Astrocyte of the spinal cord (primary cell): ENCODE results near the gene SYNGR3.

Experiments used
- DNase-seq: peaks from one replicate; pipeline ENCODE4 v3.0.0; 2011; ENCODE audit warnings: low read depth, low spot score
- H3K4me3 ChIP-seq: 2 replicates; pipeline ENCODE4 v1.5.1; 2011; ENCODE audit warnings: low read depth, mild to moderate bottlenecking, low read length, moderate library complexity
- in situ Hi-C: cut with HindIII; loops from 2 replicates; pipeline ENCODE4 v1.10.0; 2017; ENCODE audit warnings: low sequenced_read_pairs
- TF ChIP-seq, protein P1 (sequence below): IDR thresholded peaks from 2 replicates; pipeline ENCODE4 v1.5.1; 2012; ENCODE audit warnings: low read depth, mild to moderate bottlenecking, low read length, inconsistent platforms

Gene SYNGR3

DNA sequence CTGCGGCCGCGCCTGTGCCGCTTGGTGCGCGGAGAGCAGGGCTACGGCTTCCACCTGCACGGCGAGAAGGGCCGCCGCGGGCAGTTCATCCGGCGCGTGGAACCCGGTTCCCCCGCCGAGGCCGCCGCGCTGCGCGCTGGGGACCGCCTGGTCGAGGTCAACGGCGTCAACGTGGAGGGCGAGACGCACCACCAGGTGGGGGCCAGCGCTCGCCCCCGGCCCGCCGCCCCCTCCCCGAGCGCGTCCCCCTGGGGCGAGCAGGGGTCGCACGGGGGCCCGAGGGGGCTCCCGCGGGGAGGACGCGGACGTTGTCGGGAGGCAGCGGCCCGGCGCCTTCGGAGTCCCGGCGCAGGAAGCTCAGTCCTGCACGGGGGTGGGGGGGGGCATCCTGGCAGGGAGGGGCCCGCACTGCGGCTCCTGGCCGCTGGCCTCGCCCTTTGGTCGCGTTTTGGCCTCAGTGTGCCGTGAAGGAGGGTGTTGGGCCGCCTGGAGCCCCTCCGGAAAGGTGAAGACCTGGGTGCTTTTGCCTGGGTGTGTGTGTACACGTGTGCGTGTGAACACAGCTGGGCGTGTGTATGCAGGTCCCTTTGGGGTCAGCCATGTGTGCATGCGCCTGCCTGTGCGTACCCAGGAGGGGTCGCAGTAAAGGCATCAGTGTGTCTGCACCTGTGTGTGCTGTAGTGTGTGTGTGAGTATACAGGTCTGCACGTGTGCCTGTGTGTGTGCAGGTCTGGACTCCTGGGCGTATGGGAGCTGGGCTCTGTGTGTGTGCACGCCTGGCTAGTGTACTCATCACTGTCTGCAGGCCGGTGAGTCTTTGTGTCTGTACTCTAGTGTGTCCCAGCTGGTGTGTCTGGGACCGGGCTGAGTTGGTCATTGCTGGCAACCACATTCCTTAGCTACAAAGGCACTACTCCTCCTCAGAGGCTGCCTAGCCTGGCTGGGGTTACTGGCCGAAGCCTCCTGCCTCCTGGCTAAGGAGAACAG is 37.5 kb downstream of the SYNGR3 start:
- H3K4me3 ChIP-seq, result peak overlapping the region; percentile 61
- TF ChIP-seq, protein P1, sequence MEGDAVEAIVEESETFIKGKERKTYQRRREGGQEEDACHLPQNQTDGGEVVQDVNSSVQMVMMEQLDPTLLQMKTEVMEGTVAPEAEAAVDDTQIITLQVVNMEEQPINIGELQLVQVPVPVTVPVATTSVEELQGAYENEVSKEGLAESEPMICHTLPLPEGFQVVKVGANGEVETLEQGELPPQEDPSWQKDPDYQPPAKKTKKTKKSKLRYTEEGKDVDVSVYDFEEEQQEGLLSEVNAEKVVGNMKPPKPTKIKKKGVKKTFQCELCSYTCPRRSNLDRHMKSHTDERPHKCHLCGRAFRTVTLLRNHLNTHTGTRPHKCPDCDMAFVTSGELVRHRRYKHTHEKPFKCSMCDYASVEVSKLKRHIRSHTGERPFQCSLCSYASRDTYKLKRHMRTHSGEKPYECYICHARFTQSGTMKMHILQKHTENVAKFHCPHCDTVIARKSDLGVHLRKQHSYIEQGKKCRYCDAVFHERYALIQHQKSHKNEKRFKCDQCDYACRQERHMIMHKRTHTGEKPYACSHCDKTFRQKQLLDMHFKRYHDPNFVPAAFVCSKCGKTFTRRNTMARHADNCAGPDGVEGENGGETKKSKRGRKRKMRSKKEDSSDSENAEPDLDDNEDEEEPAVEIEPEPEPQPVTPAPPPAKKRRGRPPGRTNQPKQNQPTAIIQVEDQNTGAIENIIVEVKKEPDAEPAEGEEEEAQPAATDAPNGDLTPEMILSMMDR, result no peak
- no peak for DNase-seq
- in situ Hi-C loops, result no loop called here

DNA sequence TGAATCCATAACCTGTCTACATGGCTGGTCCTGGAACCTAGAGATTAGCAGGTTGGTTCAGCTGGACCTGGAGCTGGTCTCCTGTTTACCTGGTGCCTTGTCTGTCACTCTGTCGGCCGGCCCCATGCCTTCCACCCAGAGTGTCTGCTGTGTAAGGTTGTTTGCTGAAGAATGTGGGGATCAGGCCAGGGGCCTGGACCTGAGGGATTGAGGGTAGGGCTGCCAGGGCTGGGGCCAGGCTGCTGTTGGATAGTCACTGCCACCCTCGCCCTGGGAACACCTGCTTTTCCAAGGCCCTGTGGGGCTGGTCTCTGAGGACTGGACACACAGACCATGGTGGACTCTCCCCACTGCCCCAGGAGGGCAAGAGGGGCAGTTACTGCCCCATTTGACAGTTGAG is 38.4 kb downstream of the SYNGR3 start:
- DNase-seq, result no peak
- in situ Hi-C loops, result no loop called here
- H3K4me3 ChIP-seq, result peak overlapping the region; percentile 61
- TF ChIP-seq, protein P1, result no peak

DNA sequence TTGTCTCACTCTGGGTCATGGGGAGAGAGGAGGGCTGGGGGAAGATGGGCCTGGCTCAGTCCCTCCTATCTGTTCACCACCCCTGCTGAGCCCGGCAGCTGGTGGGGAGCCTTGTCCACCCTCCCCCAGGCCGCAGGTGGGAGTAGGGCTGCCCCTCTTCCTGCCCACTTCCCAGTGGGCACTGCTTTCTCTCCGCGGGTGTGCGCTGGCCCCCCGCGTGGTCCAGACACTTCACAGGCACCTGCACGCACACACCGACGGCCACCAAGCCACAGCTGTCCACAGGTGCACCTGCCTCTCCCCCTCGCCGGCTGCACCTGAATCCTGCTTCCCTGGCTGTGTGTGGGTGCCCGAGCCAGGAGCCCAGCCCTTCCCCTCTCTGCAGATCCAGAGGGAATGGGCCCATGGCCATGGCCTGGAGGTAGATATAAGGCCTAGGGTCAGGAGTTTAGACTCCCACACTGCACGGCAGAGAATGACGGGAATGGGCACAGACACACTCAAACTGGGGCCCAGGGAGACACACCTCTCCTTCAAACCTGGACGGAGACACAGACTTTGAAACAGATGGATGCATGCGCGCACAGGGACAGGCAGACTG is 39.0 kb downstream of the SYNGR3 start:
- in situ Hi-C loops, result no loop called here

DNA sequence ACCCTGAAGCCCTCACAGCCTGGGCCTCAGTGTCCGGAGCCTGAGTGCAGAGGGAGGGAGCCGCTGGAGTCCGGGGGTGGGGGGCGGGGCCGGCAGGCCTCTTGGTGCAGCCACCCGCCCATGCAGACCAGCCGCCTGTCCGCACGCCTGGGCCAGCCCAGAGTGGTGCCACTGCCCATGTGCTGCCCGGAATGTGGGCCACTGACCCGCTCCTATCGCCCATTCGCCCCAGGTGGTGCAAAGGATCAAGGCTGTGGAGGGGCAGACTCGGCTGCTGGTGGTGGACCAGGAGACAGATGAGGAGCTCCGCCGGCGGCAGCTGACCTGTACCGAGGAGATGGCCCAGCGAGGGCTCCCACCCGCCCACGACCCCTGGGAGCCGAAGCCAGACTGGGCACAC is 39.6 kb downstream of the SYNGR3 start:
- TF ChIP-seq, protein P1, result no peak
- no peak for DNase-seq
- no peak overlapping the region for H3K4me3 ChIP-seq
- in situ Hi-C loops, result no loop called here

More for the DNA sequence above, 39.0 kb downstream of the SYNGR3 start:
- no peak overlapping the region for H3K4me3 ChIP-seq
- TF ChIP-seq, protein P1, result no peak
- DNase-seq, result no peak

DNA sequence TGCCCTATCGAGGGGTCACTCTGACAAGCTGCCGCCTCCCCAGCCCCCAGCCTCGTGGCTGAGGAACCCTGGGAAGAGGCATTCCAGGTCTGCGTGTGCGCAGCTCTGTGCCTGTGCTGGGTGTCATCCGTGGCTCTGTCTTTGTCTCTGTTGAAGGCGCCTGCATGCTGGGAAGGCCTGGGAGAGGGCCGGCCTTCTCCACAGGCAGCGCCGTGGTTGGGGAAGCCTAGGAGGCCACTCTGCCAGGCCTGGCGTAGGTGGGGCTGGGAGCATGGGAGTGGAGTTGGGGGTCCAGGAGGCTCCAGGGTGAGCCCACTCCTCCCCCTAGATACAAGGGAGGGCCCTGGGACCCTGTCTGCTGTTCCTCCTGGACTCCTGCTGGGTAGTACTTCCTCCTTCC is 40.3 kb downstream of the SYNGR3 start:
- in situ Hi-C loops, result no loop called here
- TF ChIP-seq, protein P1, result no peak
- no peak for DNase-seq
- H3K4me3 ChIP-seq, result no peak overlapping the region

GRCh38 chr16:2031081-2031577 is 41.4 kb downstream of the SYNGR3 start:
- TF ChIP-seq, protein P1, result no peak
- in situ Hi-C loops, result no loop called here
- DNase-seq, result no peak
- no peak overlapping the region for H3K4me3 ChIP-seq
